GM12864 (cell line): ENCODE measurements around the gene TRAF3IP3.
A peak's percentile ranks its signal among the peaks of the same experiment; 100 is the strongest.

Experiments used
- DNase-seq: peaks from one replicate; pipeline ENCODE4 v3.0.0-alpha.2; 2011; ENCODE audit warnings: low read depth
- H3K4me3 ChIP-seq: 2 replicates; pipeline ENCODE4 v1.5.1; 2011; ENCODE audit warnings: mild to moderate bottlenecking, low read depth, low read length, control low read depth
- TF ChIP-seq, protein P1 (sequence below): IDR thresholded peaks from 2 replicates; pipeline ENCODE4 v1.5.1; 2011; ENCODE audit warnings: low read depth, mild to moderate bottlenecking, moderate library complexity, low read length, control low read depth, inconsistent platforms; ENCODE audit errors: missing control alignments

Gene TRAF3IP3, protein sequence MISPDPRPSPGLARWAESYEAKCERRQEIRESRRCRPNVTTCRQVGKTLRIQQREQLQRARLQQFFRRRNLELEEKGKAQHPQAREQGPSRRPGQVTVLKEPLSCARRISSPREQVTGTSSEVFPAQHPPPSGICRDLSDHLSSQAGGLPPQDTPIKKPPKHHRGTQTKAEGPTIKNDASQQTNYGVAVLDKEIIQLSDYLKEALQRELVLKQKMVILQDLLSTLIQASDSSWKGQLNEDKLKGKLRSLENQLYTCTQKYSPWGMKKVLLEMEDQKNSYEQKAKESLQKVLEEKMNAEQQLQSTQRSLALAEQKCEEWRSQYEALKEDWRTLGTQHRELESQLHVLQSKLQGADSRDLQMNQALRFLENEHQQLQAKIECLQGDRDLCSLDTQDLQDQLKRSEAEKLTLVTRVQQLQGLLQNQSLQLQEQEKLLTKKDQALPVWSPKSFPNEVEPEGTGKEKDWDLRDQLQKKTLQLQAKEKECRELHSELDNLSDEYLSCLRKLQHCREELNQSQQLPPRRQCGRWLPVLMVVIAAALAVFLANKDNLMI

DNA sequence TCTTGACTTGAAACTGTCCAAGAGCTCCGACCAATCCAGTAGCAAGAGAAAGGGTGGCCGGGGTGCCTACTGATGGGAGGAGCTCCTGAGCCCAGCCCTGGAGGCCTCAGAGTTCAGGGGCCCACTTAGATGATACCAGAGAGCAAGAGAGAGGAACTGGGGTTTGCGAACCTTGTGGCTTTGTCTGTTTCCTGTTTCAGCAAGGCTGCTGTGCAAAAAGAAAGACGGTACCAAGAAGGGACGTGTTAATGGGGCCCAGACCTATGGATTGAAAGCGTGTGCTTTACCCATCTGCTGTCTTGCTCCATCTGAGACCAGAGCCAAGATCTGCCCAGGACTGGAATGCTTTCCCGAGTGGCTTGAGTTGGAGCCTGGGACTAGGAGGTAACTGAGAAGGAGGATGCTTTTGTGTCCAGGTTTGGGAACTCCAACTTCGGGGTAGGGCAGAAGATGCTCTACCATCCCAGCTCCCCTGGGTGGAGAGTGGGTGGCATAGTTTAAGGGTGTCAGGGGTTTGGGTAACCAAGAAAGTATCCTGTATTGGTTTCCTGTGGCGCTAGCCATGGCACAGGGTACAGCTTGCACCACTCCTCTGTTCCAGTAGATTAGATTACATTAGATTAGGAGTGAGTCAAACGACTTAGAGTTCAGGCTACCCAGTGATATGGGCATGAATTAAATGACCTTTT, at the start of gene TRAF3IP3:
TSS of gene TRAF3IP3 (plus strand) at position 128 of the 689 bp plus-strand sequence. CDS start 3,987 bp downstream, outside the sequence.
- TF ChIP-seq, protein P1, sequence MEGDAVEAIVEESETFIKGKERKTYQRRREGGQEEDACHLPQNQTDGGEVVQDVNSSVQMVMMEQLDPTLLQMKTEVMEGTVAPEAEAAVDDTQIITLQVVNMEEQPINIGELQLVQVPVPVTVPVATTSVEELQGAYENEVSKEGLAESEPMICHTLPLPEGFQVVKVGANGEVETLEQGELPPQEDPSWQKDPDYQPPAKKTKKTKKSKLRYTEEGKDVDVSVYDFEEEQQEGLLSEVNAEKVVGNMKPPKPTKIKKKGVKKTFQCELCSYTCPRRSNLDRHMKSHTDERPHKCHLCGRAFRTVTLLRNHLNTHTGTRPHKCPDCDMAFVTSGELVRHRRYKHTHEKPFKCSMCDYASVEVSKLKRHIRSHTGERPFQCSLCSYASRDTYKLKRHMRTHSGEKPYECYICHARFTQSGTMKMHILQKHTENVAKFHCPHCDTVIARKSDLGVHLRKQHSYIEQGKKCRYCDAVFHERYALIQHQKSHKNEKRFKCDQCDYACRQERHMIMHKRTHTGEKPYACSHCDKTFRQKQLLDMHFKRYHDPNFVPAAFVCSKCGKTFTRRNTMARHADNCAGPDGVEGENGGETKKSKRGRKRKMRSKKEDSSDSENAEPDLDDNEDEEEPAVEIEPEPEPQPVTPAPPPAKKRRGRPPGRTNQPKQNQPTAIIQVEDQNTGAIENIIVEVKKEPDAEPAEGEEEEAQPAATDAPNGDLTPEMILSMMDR: no peak
- peak; percentile 93 for DNase-seq
- H3K4me3 ChIP-seq: peak within 1 kb of the TSS; percentile 61

DNA sequence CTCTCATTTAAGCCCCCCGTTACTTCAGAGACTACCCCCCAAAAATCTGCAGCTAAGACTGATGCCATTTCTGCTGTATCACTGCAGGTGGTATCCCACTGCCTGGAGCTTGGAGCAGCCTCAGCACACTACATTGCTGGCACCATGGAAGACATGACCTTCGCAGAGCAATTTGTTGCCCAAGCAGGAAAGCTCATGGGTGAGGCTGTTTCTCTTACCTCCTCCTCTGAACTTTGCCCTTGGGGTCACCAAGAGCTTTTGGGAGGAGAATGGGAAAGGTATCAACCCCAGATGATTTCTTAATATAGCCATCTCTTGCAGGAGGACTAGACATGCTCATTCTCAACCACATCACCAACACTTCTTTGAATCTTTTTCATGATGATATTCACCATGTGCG, 49.2 kb upstream of the TRAF3IP3 start:
- DNase-seq: no peak
- TF ChIP-seq, protein P1: no peak
- no peak overlapping the region for H3K4me3 ChIP-seq

DNA sequence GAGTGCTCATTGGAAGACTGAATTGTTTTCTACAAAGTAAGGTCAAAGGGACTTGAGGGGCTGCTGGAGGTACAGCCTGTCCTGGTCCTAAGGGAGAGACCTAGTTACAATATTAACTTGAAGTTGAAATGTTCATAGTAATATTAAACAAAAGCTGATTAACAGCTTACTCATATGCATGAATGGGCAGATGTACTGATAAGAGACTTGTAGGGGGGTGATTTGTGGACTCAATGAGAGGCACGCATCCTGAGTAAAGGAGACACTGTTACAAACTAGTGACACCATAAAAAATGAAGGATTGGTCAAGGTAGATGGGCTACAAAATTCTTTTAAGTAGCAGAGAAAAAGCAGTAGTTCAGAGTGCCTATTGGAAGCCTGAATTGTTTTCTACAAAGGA, 48.5 kb upstream of the TRAF3IP3 start:
- TF ChIP-seq, protein P1: no peak
- H3K4me3 ChIP-seq: no peak overlapping the region
- DNase-seq: no peak

DNA sequence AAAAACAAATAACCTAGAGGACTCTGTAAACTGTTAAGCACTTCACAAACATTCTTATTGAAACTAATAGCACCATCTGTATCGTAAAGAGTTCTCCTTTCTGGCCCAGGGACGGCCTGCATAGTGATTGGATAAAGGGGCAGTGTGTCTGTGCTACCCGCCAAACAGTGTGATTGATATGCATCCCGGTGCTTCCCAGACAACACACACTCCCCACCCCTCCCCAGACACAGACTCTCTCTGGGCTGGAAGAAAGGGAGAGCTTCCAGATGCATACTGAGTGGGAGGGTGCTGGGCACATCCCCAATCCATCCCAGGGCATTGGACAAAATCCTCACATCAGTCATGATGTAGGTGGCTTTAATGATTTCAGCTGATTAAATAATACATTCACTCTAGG, 47.6 kb upstream of the TRAF3IP3 start:
- DNase-seq: no peak
- TF ChIP-seq, protein P1: no peak

DNA sequence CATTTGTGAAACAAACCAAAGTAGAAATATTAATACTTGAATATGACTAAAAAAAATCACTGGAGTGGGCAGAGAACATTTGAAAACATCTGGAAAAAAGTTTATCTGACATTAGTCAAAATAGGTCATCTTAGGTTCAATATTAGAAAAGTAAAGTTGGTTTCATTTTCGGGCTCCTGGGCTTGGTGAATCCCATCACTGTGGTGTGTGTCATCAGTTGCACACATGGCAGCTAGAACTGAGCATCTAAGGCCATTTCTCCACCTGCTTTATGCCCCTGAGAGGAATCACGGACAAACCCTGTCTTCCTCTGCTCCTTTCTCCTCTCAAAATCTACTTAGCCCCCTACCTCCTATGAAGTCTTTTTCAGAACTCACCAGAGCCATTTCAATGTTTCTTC, 45.8 kb upstream of the TRAF3IP3 start:
- no peak for DNase-seq
- no peak overlapping the region for H3K4me3 ChIP-seq
- TF ChIP-seq, protein P1: no peak

More for the DNA sequence above, 47.6 kb upstream of the TRAF3IP3 start:
- no peak overlapping the region for H3K4me3 ChIP-seq

DNA sequence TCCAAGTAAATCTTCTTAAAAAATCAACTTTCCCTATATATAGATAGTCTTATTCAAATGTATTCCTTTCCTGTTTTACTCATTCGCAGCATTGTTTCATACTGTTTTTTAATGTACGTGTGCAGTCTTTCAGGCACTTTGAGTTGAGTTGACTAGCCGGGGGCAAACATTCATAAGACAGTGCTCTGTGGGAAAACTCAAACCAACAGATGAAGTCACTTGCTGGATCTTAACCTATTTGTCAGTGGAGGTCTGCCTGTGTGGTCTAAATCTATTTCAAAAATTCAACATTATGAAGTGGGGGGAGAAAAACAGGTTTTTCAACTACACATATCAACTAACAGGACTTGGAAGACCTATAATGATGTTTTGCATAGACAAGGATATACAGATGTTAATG, 45.0 kb upstream of the TRAF3IP3 start:
- TF ChIP-seq, protein P1: no peak
- no peak overlapping the region for H3K4me3 ChIP-seq
- no peak for DNase-seq
